ENCODE data around the gene LTBP3.
A peak's percentile ranks its signal among the peaks of the same experiment; 100 is the strongest.

LTBP3 gene

GRCh38 chr11:65500387-65501185 is 57.6 kb downstream of the LTBP3 start:
- DNase-seq (ENCODE audit: extremely low read depth, low read depth) = no peak
- TF ChIP-seq, protein P1, sequence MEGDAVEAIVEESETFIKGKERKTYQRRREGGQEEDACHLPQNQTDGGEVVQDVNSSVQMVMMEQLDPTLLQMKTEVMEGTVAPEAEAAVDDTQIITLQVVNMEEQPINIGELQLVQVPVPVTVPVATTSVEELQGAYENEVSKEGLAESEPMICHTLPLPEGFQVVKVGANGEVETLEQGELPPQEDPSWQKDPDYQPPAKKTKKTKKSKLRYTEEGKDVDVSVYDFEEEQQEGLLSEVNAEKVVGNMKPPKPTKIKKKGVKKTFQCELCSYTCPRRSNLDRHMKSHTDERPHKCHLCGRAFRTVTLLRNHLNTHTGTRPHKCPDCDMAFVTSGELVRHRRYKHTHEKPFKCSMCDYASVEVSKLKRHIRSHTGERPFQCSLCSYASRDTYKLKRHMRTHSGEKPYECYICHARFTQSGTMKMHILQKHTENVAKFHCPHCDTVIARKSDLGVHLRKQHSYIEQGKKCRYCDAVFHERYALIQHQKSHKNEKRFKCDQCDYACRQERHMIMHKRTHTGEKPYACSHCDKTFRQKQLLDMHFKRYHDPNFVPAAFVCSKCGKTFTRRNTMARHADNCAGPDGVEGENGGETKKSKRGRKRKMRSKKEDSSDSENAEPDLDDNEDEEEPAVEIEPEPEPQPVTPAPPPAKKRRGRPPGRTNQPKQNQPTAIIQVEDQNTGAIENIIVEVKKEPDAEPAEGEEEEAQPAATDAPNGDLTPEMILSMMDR (IDR thresholded peaks at IDR 0.05; ENCODE audit: low read depth, low read length) = no peak

DNA sequence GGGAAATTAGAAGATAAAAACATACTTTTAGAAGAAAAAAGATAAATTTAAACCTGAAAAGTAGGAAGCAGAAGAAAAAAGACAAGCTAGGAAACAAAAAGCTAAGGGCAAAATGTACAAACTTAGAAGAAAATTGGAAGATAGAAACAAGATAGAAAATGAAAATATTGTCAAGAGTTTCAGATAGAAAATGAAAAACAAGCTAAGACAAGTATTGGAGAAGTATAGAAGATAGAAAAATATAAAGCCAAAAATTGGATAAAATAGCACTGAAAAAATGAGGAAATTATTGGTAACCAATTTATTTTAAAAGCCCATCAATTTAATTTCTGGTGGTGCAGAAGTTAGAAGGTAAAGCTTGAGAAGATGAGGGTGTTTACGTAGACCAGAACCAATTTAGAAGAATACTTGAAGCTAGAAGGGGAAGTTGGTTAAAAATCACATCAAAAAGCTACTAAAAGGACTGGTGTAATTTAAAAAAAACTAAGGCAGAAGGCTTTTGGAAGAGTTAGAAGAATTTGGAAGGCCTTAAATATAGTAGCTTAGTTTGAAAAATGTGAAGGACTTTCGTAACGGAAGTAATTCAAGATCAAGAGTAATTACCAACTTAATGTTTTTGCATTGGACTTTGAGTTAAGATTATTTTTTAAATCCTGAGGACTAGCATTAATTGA is 58.3 kb downstream of the LTBP3 start:
- DNase-seq (ENCODE audit: extremely low read depth, low read depth) = no peak
- TF ChIP-seq, protein P1 (IDR thresholded peaks at IDR 0.05; ENCODE audit: low read depth, low read length) = no peak

DNA sequence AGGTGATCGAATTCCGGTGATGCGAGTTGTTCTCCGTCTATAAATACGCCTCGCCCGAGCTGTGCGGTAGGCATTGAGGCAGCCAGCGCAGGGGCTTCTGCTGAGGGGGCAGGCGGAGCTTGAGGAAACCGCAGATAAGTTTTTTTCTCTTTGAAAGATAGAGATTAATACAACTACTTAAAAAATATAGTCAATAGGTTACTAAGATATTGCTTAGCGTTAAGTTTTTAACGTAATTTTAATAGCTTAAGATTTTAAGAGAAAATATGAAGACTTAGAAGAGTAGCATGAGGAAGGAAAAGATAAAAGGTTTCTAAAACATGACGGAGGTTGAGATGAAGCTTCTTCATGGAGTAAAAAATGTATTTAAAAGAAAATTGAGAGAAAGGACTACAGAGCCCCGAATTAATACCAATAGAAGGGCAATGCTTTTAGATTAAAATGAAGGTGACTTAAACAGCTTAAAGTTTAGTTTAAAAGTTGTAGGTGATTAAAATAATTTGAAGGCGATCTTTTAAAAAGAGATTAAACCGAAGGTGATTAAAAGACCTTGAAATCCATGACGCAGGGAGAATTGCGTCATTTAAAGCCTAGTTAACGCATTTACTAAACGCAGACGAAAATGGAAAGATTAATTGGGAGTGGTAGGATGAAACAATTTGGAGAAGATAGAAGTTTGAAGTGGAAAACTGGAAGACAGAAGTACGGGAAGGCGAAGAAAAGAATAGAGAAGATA is 59.0 kb downstream of the LTBP3 start, which contains the start of gene MALAT1:
Gene MALAT1 (plus strand): TSS at position 69 of the 736 bp plus-strand sequence.
- TF ChIP-seq, protein P1 (IDR thresholded peaks at IDR 0.05; ENCODE audit: low read depth, low read length) = no peak
- DNase-seq (ENCODE audit: extremely low read depth, low read depth) = peak; percentile 96

DNA sequence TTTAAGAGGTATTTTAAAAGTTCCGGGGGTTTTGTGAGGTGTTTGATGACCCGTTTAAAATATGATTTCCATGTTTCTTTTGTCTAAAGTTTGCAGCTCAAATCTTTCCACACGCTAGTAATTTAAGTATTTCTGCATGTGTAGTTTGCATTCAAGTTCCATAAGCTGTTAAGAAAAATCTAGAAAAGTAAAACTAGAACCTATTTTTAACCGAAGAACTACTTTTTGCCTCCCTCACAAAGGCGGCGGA is 59.5 kb downstream of the LTBP3 start:
- DNase-seq (ENCODE audit: extremely low read depth, low read depth) = no peak
- TF ChIP-seq, protein P1 (IDR thresholded peaks at IDR 0.05; ENCODE audit: low read depth, low read length) = no peak

GRCh38 chr11:65498042-65498726 is 60.0 kb downstream of the LTBP3 start:
- TF ChIP-seq, protein P1 (IDR thresholded peaks at IDR 0.05; ENCODE audit: low read depth, low read length) = no peak

DNA sequence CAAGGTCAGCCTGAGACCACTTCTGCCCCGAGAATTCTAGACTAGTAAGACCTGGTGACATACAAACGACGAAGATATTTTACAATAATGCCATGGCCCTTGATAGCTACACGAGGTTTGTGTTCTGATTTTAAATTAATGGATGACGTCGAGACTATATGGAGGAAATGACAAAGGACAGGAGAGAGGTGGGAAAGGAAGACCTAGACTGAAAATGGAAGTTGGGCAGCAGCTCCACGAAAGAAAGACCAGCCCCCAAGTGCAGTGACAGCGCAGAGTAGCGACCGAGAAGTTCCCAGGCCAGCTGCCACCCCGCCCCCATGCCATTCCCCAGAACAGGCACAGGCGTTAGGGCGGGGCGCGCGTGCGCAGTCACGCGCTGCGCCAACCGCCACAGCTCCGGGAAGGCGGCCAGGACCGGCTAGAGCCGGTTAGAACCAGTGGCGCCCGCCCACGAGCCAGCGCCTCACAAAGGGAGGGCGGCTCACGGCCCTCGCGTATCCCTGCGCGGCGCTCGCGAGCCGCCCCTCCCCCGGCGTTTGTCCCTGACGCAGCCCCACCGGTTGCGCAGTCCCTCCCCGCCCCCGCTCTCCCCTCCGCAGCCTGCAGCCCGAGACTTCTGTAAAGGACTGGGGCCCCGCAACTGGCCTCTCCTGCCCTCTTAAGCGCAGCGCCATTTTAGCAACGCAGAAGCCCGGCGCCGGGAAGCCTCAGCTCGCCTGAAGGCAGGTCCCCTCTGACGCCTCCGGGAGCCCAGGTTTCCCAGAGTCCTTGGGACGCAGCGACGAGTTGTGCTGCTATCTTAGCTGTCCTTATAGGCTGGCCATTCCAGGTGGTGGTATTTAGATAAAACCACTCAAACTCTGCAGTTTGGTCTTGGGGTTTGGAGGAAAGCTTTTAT is 60.8 kb downstream of the LTBP3 start:
- DNase-seq (ENCODE audit: extremely low read depth, low read depth) = peak; percentile 99
- TF ChIP-seq, protein P1 (IDR thresholded peaks at IDR 0.05; ENCODE audit: low read depth, low read length) = peak; percentile 11; the same call in 1 of the 2 replicates

More at GRCh38 chr11:65498042-65498726, 60.0 kb downstream of the LTBP3 start:
- DNase-seq (ENCODE audit: extremely low read depth, low read depth) = no peak

Data from AG09319 (cell line).